ENCODE measurements around the gene CPT1B. TPM values are rescaled to one million over a fixed set of nuclear protein-coding genes. Genes with fewer than 3 reads are reported as not detected.

CPT1B gene
- polyA plus RNA-seq, 1 donor from 2014 or later: 72.4 TPM

GRCh38 chr22:50527921-50528681 is 50.1 kb downstream of the CPT1B start:
- no peak overlapping the region for H3K27ac ChIP-seq (ENCODE audit: low read length)
- H3K9ac ChIP-seq (ENCODE audit: low read length): no peak overlapping the region

More at GRCh38 chr22:50527921-50528681, 50.1 kb downstream of the CPT1B start:
- Histone ChIP-seq H3K4me3 (ENCODE audit: low read length) (no peak overlapping the region), H3K9me3 (ENCODE audit: low read length) (no peaks in the 10 kb centered on the region), H3K9me2 (ENCODE audit: insufficient read depth, low read length) (no peaks in the 10 kb centered on the region), H3K4me2 (ENCODE audit: low read length) (no peak overlapping the region), H3K79me2 (replicated peaks; ENCODE audit: insufficient read depth, low read length) (no peaks in the 10 kb centered on the region), H3K36me3 (ENCODE audit: insufficient read depth, low read length) (no peaks in the 10 kb centered on the region), H3K27me3 (ENCODE audit: insufficient read depth, low read depth, low read length) (peaks cover 34% of the 10 kb centered on the region), H2AFZ (ENCODE audit: low read depth, low read length) (no peak overlapping the region), H3F3A (ENCODE audit: insufficient read depth, low read length, poor library complexity, severe bottlenecking) (no peaks in the 10 kb centered on the region), H4K20me1 (ENCODE audit: insufficient read depth) (no peaks in the 10 kb centered on the region)
- TF ChIP-seq RAD21 (conservative IDR thresholded peaks at IDR 0.05) (no peak), POLR2AphosphoS5 (IDR thresholded peaks at IDR 0.05) (no peak), EZH2 (IDR thresholded peaks at IDR 0.05; ENCODE audit: borderline replicate concordance, insufficient read depth, low read length, poor library complexity, severe bottlenecking) (no peak), MXI1 (conservative IDR thresholded peaks at IDR 0.05; ENCODE audit: poor library complexity, severe bottlenecking) (no peak), CTCF (IDR thresholded peaks at IDR 0.05; ENCODE audit: poor library complexity, severe bottlenecking) (no peak), SMC3 (conservative IDR thresholded peaks at IDR 0.05; ENCODE audit: poor library complexity) (no peak), EP300 (conservative IDR thresholded peaks at IDR 0.05; ENCODE audit: poor library complexity, severe bottlenecking) (no peak), REST (IDR thresholded peaks at IDR 0.05; ENCODE audit: borderline replicate concordance) (no peak), TAF1 (IDR thresholded peaks at IDR 0.05; ENCODE audit: low read depth) (no peak)

Measured in neural cell (in vitro differentiated cells).